HG03432 (cell line): Measurements from ENCODE around the gene RTP5.

ENCODE experiments used
- ATAC-seq: cut with Tn5 transposase; IDR thresholded peaks from one replicate; pipeline ENCODE4 v1.9.1; 2021; ENCODE audit warnings: mild to moderate bottlenecking, moderate library complexity; ENCODE audit not compliant: unreplicated experiment

The RTP5 gene

DNA sequence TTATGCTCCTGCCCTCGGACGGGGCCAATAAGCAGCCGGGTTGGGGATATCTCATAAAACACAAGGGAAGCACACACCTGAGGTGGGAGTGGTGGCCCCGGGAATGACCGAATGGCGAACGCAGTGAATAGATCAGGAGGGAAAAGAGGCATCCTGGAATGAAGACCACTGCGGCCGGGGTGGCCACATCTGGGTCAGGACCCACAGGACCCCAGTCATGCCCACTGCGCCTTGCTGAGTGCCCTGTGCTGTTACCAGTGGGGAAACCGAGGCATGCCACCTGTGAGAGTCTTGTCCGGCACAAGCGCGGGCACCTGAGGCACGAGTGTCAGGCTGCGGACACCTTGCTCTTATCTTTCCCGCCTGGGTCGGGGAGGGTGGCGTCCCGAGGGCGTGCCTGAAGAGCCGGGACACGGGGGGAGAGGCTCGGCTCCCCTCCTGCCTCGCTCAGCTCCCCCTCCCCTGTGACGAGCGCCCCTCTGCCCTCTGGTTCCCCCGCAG lies 12.4 kb upstream of the RTP5 start:
- ATAC-seq = no peak

DNA sequence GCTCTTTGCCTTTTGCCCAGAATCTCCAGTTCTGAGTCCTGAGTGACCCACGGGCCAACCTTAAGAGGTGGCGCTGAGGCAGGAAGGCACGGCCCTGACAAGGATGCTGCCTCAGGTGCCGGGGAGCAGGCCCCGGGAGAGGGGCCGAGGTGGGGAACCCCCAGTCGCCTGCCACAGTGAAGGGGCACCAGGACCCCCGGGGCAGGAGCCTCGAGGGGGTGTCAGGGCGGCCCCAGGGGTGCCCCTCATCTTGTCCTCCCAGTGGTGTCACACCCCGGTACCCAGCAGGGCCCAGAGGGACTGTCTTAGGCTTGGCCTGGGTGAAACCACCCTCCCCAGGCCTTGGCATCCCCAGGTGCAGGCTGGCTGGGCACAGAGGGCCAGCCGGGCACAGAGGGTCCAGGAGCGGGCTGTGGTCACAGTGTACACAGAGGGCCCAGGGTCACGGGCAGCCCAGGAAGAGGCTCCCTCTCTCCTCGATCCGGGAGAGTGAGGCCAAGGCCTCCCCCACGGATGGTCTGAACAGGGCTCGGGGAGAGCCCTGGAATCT lies 11.9 kb upstream of the RTP5 start:
- no peak for ATAC-seq

DNA sequence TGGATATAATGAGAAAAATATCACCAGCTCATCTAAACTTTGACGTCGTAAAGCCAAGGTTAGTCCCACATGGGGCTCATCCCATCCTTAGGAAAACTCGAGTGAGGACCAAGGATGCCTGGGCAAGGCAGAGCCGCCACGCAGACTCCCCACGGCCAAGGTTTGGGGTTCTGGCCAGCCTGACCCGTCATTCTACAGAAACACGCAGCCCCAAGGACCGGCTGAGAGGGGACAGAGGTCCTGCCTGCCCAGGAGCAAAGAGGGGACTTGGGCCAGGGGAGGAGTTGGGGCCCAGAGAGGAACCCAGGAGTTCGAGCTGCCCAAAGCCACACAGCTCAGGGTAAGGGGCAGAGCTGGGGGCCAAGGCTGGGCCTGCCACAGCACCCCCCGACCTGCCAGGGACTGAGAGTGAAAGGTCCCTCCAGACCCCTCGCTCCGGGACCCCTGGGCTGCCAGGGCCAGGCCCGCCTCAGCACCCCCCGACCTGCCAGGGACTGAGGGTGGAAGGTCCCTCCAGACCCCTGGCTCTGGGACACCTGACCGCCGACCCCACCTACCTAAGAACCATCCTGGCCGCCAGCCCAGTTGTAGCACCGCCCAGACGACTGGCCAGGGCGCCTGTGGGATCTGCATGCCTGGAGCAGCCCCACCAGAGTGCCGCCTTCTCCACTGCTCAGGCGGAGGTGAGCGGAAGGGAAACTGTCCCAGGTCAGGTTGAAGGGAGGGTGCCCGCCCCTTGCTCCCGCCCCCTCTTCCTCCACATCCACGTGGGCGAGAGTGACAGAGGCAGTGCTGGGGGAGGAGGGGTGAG lies 11.1 kb upstream of the RTP5 start, which contains the start of gene PDCD1:
PDCD1 (minus strand) TSS at position 689 of the 811 bp plus-strand sequence; CDS start at position 633, 56 bp downstream.
- peak; percentile 44 for ATAC-seq

DNA sequence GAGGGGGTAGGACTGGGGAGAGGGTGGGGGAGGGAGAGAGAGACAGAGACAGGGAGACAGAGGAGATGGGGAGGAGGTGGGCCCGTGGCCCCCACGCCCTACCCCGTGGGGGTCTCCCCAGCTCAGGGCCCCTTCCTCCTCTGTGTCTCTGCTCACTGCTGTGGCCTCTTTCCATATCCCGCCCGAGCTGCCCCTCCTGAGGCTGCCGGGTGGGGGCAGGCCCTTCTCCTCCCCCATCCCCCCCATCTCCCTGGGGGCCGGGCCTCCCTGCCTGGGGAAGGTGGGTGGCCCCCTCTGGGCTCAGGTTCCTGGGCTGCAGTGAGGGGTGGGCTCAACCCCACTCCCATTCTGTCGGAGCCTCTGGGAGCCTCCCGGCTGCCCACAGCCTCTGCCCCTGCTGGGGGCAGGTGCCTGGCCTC lies 10.5 kb upstream of the RTP5 start:
- ATAC-seq = peak; percentile 20

DNA sequence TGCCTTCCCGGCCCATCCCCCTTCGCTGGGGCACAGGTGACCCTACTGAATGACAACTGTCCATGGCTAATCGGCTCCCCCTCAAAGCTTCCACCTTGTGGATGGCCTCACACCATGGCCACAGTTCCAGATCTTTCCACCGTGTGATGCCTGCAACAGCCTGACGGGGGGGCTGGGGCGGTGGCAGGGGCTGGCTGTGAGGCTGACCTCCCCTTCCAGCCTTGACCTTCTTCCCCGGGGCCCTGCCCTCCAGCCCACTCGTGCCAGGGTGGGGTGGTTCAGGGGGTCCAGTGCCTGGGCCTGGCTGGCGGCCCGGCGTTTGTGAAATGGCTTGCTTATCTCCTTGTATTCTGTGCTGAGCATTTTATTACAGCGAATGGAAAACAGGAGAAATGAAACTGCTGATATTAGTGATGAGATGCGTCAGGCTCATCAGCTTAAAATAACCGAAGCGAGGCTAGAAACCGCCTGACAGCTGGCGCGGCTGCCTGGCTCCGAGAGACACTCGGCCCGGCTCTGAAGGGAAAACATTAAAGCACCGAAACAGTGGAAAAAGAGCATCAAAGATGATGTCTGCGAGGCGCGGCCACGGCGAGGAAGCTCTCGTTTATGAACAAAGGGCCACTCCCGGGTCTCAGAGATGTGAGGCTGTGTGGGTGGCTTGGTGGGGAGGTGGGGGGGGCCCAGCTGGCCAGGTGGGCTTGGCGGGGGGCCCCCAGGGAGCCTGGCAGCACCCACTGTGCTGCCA lies 9.9 kb upstream of the RTP5 start:
- ATAC-seq = peak; percentile 48

DNA sequence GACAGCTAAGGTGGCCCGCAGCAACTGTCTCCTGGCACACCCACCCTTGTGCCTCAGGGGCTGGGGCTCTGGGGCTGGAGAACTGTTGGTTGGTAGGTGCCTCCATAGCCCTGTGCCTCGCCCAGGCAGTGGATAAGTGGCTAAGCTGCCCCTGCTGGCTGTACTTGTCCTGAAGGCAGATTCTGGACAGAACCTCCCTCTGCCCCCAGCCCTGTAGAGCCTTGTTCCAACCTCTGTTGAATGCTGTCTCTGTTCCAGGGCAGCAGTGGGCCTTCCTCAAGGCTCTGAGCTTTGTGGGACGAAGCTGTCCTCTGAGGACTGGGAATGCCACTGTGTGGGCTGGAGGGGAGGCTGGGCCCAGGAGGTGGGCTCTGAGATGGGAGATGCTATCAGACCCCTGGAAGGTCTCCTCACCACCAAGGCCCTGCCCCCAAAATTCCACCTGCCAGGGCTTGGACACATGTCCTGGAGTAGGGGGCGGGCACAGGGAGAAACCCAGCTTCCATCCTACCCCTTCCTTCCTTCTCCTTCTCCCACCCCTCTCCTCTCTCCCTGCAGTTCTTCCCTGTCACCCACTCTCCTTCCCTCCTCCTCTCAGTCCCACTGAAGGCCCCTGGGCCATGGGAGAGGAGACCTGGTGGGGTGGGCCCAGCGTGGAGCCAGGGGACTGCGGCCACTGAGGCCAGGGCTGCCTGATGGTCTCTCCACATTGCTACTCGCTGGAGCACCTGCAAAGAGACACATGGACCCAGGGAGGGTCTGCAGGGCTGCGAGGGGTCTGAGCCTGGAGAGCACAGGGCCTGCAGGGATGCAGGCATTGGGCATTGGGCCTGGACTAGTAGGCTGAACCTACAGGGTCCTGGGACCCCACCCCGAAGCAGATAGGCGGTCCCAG lies 9.1 kb upstream of the RTP5 start:
- ATAC-seq = peak; percentile 11

DNA sequence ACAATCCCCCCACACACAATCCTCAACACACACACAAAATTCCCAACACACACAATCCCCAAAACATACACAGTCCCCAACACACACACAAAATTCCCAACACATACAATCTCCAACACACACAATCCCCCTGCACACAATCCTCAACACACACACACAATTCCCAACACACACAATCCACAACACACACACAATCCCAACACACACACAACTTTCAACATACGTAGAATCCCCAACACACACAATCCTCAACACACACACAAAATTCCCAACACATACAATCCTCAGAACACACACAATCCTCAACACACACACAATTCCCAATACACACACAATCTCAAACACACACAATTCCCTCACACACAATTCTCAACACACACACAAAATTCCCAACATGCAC lies 8.3 kb upstream of the RTP5 start:
- ATAC-seq = no peak

DNA sequence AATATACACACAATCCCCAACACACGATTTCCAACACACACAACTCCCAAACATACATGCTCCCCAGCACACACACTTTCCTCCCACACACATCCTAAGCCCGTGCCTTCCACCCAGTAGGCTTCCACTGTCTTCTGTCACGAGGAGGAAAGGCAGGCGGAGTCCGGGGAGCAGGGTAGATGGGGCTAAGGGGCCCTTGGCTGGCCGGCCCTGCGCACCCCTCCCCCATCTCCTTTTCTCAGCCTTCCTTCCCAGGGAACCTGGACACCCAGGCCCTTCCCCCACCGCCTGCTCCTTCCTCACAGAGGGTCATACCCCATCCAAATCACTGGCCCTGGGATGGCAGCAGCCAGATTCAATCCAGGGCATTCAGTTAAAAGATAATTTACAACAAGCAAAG lies 7.4 kb upstream of the RTP5 start:
- ATAC-seq = no peak

DNA sequence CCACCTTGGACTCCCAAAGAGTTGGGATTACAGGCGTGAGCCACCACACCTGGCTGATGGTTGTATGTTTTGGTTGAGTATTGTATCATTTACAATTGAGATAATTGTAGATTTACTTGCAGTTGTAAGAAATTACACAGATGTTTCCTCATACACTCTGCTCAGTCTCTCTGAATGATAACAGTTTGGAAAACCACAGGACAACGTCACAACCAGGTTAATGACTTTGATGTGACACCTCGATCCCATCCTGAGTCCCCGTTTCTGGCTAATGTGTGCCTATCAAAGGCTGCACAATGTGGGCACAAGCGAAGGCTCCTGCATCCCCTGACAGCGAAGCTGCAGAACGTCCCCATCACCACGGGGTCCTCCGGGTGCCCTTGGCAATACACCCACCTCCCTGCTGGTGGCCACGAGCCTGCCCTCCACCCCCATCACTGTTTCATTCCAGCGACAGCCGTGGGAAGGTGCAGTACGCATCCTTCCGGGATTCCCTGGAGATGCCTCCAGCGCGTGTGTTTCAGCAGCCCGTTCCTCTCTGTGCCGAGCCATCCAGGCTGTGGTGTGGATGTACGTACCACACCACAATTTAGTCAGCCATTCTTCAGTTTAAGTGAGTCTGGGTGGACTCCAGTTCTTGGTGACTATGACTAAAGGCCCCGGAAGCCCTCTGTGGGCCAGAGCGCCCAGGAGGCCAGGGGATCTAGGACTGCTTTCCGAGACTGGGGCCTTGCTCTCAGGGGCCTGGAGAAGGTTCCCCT lies 6.6 kb upstream of the RTP5 start:
- no peak for ATAC-seq

DNA sequence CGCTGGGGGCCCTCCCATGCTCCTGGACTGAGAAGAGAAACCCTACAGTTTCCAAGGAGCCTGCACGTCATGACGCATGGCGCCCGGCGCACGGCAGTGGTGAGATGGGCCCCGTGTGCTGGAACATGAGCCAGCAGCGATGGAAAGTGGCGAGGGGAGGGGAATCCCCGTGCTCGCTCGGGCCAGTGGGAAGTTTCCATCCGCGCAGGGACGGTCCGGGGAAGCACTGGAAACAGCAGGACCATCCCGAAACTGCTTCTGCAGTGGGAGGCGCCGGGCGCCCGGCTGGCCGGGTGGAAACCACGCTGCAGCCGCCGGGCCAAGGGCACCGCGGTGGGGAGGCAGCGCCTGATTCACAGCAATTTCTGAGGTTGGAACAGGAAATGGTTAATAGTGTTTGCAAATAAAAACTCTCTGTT lies 6.0 kb upstream of the RTP5 start:
- no peak for ATAC-seq

DNA sequence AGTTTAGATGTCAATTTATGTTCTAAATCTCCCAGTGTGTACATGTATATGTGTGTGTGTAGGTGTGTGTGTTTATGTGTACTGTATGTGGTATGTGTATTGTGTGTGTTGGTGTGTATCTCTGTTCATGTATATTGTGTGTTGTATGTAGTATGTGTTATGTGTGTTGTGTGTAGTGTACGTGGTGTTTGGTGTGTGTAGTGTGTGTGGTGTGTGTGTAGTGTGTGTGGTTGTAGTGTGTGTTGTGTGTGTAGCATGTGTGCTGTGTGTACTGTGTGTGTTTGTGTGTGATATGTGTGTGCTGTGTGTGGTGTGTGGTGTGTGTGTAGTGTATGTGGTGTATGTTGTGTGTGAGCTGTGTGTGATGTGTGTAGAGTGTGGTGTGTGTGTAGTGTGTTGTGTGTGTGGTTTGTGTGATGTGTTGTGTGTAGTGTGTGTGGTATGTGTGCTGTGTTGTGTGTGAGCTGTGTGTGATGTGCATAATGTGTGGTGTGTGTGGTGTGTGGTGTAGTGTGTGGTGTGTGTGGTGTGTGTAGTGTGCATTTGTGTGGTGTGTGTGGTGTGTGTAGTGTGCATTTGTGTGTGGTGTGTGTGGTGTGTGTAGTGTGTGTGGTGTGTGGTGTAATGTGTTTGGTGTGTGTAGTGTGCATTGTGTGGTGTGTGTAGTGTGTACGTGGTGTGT lies 5.2 kb upstream of the RTP5 start:
- no peak for ATAC-seq

DNA sequence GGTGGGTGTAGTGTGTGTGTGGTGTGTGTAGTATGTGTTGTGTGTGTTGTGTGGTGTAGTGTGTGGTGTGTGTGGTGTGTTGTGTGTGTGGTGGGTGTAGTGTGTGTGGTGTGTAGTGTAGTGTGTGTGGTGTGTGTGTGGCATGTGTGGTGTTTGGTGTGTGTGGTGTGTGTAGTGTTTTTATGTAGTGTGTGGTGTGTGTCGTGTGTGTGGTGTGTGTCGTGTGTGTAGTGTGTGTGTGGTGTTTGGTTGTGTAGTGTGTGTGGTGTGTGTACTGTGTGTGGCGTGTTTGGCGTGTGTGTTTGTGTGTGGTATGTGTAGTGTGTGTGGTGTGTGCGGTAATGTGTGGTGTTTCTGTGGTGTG lies 4.7 kb upstream of the RTP5 start:
- ATAC-seq = no peak

DNA sequence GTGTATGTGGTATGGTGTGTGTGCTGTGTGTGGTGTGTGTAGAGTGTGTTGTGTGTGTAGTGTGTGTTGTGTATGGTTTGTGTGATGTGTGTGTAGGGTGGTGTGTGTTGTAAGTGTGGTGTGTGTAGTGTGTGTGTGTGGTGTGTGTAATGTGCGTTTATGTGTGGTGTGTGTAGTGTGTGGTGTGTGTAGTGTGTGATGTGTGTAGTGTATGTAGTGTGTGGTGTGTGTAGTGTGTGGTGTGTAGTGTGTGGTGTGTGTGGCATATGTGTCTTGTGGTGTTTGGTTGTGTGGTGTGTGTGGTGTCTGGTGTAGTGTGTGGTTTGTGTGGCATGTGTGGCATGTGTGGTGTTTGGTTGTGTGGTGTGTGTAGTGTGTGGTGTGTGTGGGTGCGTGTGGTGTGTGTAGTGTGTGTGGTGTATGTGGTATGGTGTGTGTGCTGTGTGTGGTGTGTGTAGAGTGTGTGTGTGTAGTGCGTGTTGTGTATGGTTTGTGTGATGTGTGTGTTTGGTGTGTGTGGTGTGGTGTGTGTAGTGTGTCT lies 4.0 kb upstream of the RTP5 start:
- ATAC-seq = no peak

DNA sequence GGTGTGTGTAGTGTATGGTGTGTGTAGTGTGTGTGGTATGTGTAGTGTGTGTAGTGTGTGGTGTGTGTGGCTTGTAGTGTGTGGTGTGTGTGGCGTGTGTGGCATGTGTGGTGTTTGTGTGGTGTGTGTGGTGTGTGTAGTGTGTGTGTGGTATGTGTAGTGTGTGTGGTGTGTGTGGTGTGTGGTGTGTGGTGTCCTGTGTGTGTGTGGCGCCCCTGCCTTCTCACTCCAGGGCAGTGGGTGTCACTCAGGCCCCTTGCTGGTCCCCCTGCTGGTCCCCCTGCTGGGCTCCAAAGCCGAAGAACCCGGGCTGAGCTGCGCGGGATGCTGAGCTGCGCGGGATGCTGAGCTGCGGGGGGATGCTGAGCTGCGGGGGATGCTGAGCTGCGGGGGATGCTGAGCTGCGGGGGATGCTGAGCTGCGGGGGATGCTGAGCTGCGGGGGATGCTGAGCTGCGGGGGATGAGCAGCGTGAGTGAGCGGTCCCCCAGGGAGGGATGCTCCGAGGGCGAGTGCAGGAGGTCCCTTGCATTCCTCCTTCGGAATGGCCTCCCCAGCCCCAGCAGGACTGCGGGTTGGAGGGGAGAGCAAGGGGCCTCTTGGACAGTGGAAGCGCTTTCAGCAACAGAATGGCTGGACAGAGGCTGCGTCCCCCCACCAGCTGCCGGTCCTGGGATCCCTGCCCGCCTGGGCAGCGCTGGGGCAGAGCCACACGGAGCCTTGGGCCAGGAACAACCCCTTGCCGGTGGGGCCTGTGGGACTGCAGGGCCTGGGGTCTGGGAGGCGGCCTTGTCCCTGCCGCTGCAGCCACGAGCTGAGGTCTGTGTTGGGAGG lies 3.4 kb upstream of the RTP5 start:
- no peak for ATAC-seq

DNA sequence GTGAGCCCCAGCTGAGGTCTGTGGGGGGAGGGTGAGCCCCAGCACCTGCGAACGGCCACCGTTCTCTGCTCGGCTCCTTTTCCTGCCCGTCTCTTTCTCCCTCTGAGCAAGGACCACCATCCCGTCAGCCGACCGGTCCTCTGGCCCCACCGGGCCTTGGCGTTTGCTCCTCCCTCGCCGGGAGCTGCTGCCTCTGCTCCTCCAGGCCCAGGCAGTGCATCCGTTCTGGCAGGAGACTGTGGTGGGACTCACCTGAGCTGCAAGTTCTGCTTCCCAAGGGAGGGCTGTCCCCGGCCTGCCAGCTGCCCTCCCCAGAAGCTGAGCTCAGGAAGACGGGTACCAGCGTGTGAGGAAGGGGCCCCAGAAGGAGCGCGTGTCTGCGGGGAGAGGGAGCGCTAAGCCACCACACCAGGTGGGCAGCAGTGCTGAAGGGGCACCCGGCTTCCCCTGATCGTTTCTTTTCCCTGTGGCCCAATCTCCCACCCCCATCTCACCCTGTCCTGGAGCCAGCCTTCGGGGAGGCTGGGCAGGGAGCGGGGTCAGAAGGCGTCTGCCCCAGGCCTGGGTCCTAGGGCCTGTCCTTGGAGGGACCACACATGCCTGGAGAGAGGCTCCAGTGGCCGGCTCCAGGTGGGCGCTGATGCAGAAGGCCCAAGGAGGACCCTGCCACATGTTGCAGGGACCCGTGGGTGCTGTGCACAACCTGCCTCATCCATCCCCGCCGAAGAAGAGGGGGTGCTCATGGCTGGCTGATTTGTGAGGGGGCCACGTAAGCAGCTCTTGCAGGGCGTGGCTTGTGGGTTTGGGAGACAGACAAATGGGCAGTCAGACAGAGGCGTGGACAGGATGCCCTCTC lies 2.5 kb upstream of the RTP5 start:
- no peak for ATAC-seq

DNA sequence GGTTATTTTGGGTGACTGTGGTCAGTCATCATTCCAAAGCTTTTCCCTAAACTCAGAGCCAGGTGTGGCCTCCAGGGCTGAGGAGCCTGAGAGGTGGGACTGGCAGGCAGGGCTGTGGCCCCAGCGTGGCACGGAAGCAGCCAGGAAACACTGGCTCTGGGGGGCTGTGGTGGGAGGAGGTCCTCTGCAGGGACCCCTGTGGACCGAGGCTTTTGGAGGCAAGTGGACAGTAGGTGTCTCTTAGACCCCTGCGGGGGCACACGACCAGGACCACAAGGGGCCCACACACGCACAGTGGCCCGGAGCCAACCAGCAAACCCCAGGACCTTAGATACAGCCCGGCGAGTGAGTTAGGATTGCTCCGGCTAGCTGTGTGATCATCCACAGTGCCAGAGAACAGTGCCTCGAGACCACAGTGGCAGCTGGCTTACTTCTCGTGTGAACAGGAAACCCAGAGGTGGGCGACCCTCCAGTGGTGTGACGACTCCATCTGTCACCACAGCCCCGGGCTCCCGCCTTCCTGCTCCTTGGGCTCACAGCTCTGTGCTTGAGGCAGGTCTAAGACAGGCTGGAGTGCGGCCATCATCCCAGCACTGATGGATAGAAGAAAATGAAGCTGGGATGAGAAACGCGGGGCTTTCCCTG lies 1.6 kb upstream of the RTP5 start:
- ATAC-seq = no peak

DNA sequence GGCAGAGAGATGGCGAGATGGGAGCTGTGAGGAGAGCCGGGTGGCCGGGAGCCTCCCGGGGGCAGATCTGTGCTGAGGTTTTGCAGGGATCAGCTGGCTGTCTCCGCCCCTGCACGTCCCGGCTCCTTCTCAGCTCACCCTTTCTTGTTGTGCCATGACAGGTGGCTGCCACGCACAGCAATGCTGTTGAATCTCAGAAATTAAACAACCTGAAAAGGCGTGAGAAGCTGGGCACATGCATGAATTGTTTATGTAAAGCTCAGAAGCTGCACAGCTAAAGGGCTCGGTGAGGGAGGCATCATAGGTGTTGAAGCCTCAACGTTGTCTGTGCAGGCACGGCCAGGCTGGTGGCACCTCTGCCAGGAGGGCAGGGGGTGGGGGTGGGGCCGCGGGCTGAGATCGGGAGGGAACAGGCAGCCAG lies 858 bp upstream of the RTP5 start:
- ATAC-seq = no peak
